Skin of body (tissue), 2 donors: Measurements from ENCODE around the gene ATG4B. TPM values are rescaled to one million over a fixed set of nuclear protein-coding genes. Genes with fewer than 3 reads are reported as not detected.
A peak's percentile ranks its signal among the peaks of the same experiment; 100 is the strongest.

ENCODE experiments used
- DNase-seq: peaks from one replicate; lab custom pipeline; 2025; lab: John Stamatoyannopoulos, UW
- total RNA-seq: library from RNA; depleted of rRNA; stranded (reverse); fragments of >200 nt; gene quantifications from one replicate; pipeline ENCODE4 v1.2.3, GENCODE V29; 2014

ATG4B gene
- total RNA-seq, 1 donor from 2014 or later = 50.2 TPM

- peak; percentile 91 for DNase-seq
Measured at GRCh38 chr2:241686650-241687425, 49.3 kb downstream of the ATG4B start, which contains the start of gene DTYMK. DTYMK (minus strand) TSS chr2:241686815; CDS start chr2:241686783, 32 bp downstream.

- no peak for DNase-seq
Measured at GRCh38 chr2:241689306-241689705, 51.8 kb downstream of the ATG4B start.

GRCh38 chr2:241690202-241690717 lies 52.8 kb downstream of the ATG4B start:
- no peak for DNase-seq

GRCh38 chr2:241692448-241692847 lies 55.0 kb downstream of the ATG4B start:
- DNase-seq = no peak

GRCh38 chr2:241695651-241696050 lies 58.2 kb downstream of the ATG4B start:
- DNase-seq = peak; percentile 74

GRCh38 chr2:241701149-241701398 lies 63.6 kb downstream of the ATG4B start:
- no peak for DNase-seq

GRCh38 chr2:241701399-241702154 lies 64.1 kb downstream of the ATG4B start, which contains the start of gene ING5:
ING5 (plus strand) TSS chr2:241702039; CDS start chr2:241702066, 27 bp downstream.
- peak; percentile 77 for DNase-seq

GRCh38 chr2:241702155-241703031 lies 64.9 kb downstream of the ATG4B start:
- peak; percentile 84 for DNase-seq

- no peak for DNase-seq
Measured at GRCh38 chr2:241703032-241703604, 65.6 kb downstream of the ATG4B start.

GRCh38 chr2:241706537-241706936 lies 69.0 kb downstream of the ATG4B start:
- DNase-seq = no peak

- DNase-seq = no peak
Measured at GRCh38 chr2:241708879-241709278, 71.4 kb downstream of the ATG4B start.

GRCh38 chr2:241719093-241719492 lies 81.6 kb downstream of the ATG4B start:
- DNase-seq = no peak

GRCh38 chr2:241720099-241720498 lies 82.6 kb downstream of the ATG4B start:
- DNase-seq = no peak

GRCh38 chr2:241720560-241720959 lies 83.1 kb downstream of the ATG4B start:
- no peak for DNase-seq

- no peak for DNase-seq
Measured at GRCh38 chr2:241721852-241722251, 84.4 kb downstream of the ATG4B start.

GRCh38 chr2:241722896-241723454 lies 85.5 kb downstream of the ATG4B start:
- DNase-seq = no peak

Other genes starting within 250 kb of the ATG4B start
- 107 TPM for gene STK25, start 129.1 kb upstream of the ATG4B start, total RNA-seq
- 17.9 TPM for gene BOK, start 78.9 kb upstream of the ATG4B start, total RNA-seq
- 20.0 TPM for gene THAP4, start 535 bp upstream of the ATG4B start, total RNA-seq
- 13.8 TPM for gene DTYMK, start 49.1 kb downstream of the ATG4B start, total RNA-seq
- gene ING5, start 64.3 kb downstream of the ATG4B start, total RNA-seq = 32.4 TPM
- gene D2HGDH, start 96.9 kb downstream of the ATG4B start, total RNA-seq = 16.4 TPM
- gene GAL3ST2, start 139.1 kb downstream of the ATG4B start, total RNA-seq = 0.30 TPM
- gene NEU4, start 171.5 kb downstream of the ATG4B start, total RNA-seq = 0.30 TPM
- 0.10 TPM for gene PDCD1, start 221.2 kb downstream of the ATG4B start, total RNA-seq
- not detected for gene RTP5, start 232.0 kb downstream of the ATG4B start, total RNA-seq